RWPE1 (cell line): ENCODE measurements around the gene RGR.
A peak's percentile ranks its signal among the peaks of the same experiment; 100 is the strongest.

ENCODE experiments used
- CTCF ChIA-PET: fragments of 350-600 bp; sonication (Branson Sonifier 250); formaldehyde crosslinking; extraction: SDS; loops from one replicate; lab custom pipeline; 2021; lab: Yijun Ruan, JAX
- POLR2A ChIA-PET: fragments of 400-600 bp; formaldehyde crosslinking; extraction: SDS; loops from one replicate; lab custom pipeline; 2020; ENCODE audit warnings: antibody characterized with exemption; ENCODE audit not compliant: low non-redundant PET; lab: Yijun Ruan, JAX
- DNase-seq: peaks from one replicate; pipeline ENCODE4 v3.0.0; 2012; ENCODE audit warnings: low spot score
- H3K27ac ChIP-seq: fragments of 450-650 bp; 2 replicates; pipeline ENCODE4 v1.5.1; 2017
- TF ChIP-seq, protein P1 (sequence below): fragments of 450-650 bp; conservative IDR thresholded peaks from 2 replicates; pipeline ENCODE4 v1.5.1; 2017; ENCODE audit warnings: low read depth, mild to moderate bottlenecking

Gene RGR

DNA sequence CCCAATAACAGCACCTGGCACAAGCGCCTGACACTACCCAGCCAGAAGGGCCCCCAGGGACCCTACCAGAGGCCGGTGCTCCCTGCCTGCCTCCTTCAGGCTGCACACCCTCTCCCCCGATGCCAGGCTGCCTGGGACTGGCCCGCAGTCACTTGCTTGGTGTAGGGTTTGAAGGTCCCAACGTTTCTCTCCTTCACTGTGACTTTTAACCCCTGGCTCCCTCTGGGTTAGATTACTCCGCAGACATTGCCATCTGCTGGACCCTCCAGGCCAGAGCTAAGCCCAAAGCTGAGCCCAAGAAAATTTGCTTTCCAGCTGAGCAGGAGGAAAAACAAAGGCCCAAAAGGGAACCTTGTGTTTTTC lies 43.6 kb upstream of the RGR start:
- no peak overlapping the region for H3K27ac ChIP-seq
- TF ChIP-seq, protein P1, sequence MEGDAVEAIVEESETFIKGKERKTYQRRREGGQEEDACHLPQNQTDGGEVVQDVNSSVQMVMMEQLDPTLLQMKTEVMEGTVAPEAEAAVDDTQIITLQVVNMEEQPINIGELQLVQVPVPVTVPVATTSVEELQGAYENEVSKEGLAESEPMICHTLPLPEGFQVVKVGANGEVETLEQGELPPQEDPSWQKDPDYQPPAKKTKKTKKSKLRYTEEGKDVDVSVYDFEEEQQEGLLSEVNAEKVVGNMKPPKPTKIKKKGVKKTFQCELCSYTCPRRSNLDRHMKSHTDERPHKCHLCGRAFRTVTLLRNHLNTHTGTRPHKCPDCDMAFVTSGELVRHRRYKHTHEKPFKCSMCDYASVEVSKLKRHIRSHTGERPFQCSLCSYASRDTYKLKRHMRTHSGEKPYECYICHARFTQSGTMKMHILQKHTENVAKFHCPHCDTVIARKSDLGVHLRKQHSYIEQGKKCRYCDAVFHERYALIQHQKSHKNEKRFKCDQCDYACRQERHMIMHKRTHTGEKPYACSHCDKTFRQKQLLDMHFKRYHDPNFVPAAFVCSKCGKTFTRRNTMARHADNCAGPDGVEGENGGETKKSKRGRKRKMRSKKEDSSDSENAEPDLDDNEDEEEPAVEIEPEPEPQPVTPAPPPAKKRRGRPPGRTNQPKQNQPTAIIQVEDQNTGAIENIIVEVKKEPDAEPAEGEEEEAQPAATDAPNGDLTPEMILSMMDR: no peak
- DNase-seq: no peak
- CTCF ChIA-PET: no interaction called here
- POLR2A ChIA-PET: no interaction called here

DNA sequence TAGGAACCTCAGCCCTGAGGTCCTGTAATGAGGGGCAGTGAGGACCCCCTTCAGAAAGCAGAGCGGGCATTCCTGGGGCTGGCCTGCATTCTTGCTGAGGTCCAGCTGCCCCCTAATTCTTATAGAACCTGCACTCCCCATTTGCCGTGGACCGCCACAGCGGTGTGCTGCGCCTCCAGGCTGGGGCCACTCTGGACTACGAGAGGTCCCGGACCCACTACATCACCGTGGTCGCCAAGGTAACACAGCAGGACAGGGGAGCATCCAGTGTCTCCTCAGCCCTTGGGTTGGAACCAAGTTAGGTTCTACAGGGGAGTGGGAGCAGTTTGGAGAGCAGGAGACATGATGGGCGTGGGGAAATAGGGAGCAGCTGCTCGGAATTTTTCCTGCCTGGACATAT lies 43.2 kb upstream of the RGR start:
- H3K27ac ChIP-seq: no peak overlapping the region
- TF ChIP-seq, protein P1: no peak
- ChIA-PET CTCF (no interaction called here), POLR2A (no interaction called here)
- DNase-seq: no peak

DNA sequence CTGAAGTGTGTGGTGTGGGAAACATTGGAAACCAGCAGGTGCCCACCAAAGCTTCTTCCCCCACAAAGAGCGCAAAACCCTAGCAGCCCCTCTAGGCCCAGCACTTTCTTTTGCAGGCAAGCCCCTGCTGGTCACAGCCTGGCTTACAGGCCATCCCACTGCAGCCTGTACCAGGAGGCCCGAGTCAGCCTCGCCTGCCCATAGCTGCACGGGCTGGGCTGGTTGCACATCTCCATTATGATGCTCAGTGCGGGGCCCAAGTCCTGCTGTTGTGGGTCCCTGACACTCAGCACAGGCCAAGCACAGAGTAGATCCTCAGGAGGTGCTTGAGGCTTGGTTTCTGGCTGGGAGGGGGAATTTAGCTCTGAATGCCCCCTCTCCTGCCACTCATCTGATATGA lies 42.5 kb upstream of the RGR start:
- POLR2A ChIA-PET: no interaction called here
- TF ChIP-seq, protein P1: no peak
- CTCF ChIA-PET: interaction anchor here (1.4 kb wide), 1 partner anchor 54 kb away, joined by 7 read pairs; no protein-coding TSS in a partner anchor
- no peak overlapping the region for H3K27ac ChIP-seq
- DNase-seq: no peak

DNA sequence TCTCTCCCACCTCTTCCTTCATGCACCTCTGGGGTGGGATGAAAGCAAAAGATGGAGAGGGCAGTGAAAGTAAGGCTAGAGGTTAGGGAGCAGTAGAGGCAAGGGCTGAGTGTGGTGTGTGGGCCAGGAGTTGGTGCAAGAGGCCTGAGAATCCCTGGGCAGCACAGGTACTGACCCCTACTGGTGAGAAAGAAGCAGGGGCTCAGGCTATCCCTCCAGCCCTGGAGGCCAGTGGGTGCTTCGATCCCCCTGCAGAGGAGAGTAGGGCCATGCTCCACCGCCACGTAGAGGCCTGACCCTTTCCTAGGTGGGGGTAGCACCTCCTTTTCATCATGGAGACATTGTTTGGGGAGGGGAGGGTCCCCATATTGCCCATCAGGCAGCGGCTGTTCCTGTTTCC lies 40.7 kb upstream of the RGR start:
- no peak overlapping the region for H3K27ac ChIP-seq
- ChIA-PET POLR2A (no interaction called here), CTCF (interaction anchor here (0.7 to 2.1 kb wide), 3 partner anchors 38 to 62 kb away, joined by 4 to 11 read pairs (median 6); no protein-coding TSS in a partner anchor)
- TF ChIP-seq, protein P1: no peak; the same call in 1 of the 2 replicates
- no peak for DNase-seq

DNA sequence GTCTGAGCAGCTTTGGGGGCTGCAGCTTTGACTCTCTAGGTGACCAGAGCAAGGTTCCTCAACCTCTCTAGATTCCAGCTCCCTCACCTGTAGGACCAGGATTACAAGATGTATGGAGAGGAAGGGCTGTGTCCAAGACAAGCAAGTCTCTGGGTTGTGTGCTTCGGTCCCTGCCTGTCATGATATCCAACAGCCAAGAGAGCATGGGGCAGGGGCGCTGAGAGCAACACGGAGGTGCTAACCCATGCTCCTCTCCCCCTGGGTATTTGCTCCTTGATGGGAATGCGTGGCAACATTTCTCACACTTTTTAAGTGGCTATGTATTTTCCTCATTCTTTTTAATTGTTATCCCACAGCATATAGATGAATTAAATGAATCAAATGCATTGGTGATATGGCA lies 40.2 kb upstream of the RGR start:
- TF ChIP-seq, protein P1: no peak
- CTCF ChIA-PET: interaction anchor here (0.7 to 2.1 kb wide), 4 partner anchors 22 to 63 kb away, joined by 3 to 11 read pairs (median 5); no protein-coding TSS in a partner anchor
- POLR2A ChIA-PET: no interaction called here
- H3K27ac ChIP-seq: no peak overlapping the region
- DNase-seq: no peak

DNA sequence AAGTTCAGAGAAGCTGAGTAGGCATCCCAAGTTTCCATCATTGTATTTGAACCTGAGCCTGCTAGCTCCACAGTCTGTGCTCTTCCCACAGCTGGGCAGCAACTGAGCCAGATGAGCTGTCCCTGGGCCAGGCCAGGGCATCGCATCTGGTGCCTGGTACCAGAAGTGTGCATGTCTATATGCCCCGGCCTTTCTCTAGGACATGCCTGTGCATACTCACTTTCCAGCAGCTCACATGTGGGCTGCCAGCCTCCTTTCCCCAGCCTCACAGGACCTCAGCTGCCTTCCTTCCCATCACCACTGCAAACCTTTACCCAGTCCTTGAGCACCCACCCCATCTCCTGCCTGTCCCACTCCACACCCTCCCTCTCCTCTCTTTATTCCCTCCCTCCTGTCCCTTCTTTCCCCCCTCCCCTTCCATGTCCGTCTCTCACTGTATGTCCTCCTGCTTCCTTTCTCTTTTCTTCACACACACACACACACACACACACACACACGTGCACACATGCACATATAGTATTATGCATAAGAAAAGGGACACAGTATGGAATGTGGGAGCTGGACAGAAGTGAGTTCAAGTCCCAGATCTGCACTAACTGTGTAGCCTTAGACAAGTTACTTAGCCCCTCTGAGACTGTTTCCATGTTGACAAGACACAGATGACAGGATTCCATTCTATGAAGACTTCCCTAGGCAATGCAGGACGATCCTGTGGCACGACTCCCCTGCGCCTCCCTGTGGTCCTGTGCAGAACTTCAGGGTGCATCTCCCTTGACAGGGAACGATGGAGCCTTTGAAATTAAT lies 39.6 kb upstream of the RGR start:
- TF ChIP-seq, protein P1: peak; percentile 90
- ChIA-PET POLR2A (interaction anchor here (0.7 kb wide), 1 partner anchor 12 kb away, joined by 4 read pairs; no protein-coding TSS in a partner anchor), CTCF (interaction anchor here (0.6 to 2.1 kb wide), 6 partner anchors 23 to 64 kb away, joined by 3 to 11 read pairs (median 4); partner anchors contain the start of gene LRIT1)
- H3K27ac ChIP-seq: no peak overlapping the region
- peak; percentile 76 for DNase-seq
